HL-60 (cell line): Measurements from ENCODE around the gene NEB.

ENCODE experiments used
- CTCF ChIP-seq: IDR thresholded peaks from one replicate; pipeline ENCODE4 v1.5.1; 2011; ENCODE audit warnings: low read length, control low read depth, inconsistent platforms; ENCODE audit not compliant: insufficient read depth
- GABPA ChIP-seq: IDR thresholded peaks from 2 replicates; pipeline ENCODE4 v1.6.1; 2012; ENCODE audit warnings: low read depth
- POLR2AphosphoS5 ChIP-seq: IDR thresholded peaks from 2 replicates; pipeline ENCODE4 v1.6.1; 2012; ENCODE audit warnings: low read depth
- REST ChIP-seq: IDR thresholded peaks from 2 replicates; pipeline ENCODE4 v1.6.1; 2012; ENCODE audit warnings: low read depth; ENCODE audit not compliant: insufficient replicate concordance

GRCh38 chr2:151762694-151763093, 28.4 kb upstream of the NEB start:
- TF ChIP-seq CTCF = no peak
- TF ChIP-seq POLR2AphosphoS5 = no peak
- no peak for TF ChIP-seq GABPA
- TF ChIP-seq REST = no peak
